NCI-H128 (cell line): Measurements from ENCODE around the gene NUBP1.
"Not testable (repeated sequence)": the region's sequence is repeated elsewhere in the genome, so short reads cannot be mapped to it uniquely, and the experiment has no call there.

Experiments
- DNase-seq: peaks from one replicate; lab custom pipeline; 2025; ENCODE audit not compliant: unreplicated experiment; lab: John Stamatoyannopoulos, UW

The NUBP1 gene

GRCh38 chr16:10743610-10744369 lies at the start of gene NUBP1:
NUBP1 (plus strand) TSS chr16:10743842; CDS start chr16:10743864, 22 bp downstream.
- peak; percentile 65 for DNase-seq

- DNase-seq = no peak
Measured at GRCh38 chr16:10693889-10694288, 49.8 kb upstream of the NUBP1 start.

- DNase-seq = no peak
Measured at GRCh38 chr16:10694306-10694705, 49.3 kb upstream of the NUBP1 start.

- no peak for DNase-seq
Measured at GRCh38 chr16:10694830-10695229, 48.8 kb upstream of the NUBP1 start, which contains the start of gene TEKT5. TEKT5 (minus strand) TSS chr16:10694930; CDS start chr16:10694873, 57 bp downstream.

DNA sequence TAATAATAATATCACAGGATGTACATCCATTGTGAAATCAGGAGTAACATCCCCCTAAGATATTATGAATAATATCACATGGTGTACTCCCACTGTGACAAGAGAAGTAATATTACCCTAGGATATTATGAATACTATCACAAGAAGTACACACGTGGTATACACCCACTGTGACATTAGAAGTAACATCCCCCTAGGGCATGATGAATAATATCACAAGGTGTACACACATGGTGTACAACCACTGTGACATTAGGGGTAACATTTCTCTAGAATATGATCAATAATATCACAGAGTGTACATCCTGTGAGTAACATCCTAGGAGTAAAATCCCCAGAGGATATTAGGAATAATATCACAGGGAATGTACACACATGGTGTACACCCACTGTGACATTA lies 43.9 kb upstream of the NUBP1 start:
- DNase-seq = no peak

DNA sequence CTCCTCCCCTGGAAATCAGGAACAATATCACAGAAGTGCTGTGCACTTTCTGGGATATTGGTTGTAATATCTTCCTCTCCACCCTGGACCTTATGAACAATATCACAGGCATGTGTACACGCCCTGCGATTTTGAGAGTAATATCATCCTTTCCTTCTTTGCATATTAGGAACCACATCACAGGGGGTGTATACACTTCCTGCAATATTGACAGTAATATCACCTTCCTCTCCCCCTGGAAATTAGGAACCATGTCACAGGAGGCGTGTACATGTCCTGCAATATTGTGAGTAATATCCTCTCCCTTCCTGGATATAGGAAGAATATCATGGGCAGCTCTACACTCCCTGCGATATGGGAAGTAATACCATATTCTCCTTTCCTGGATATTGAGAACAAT lies 34.7 kb upstream of the NUBP1 start:
- DNase-seq = no peak

- DNase-seq = no peak
Measured at GRCh38 chr16:10728003-10728887, 15.4 kb upstream of the NUBP1 start.

- DNase-seq = no peak
Measured at GRCh38 chr16:10729104-10730048, 14.3 kb upstream of the NUBP1 start.

GRCh38 chr16:10731790-10732189 lies 11.9 kb upstream of the NUBP1 start:
- DNase-seq = no peak

- no peak for DNase-seq
Measured at GRCh38 chr16:10737068-10737625, 6.5 kb upstream of the NUBP1 start.

GRCh38 chr16:10738231-10739077 lies 5.2 kb upstream of the NUBP1 start:
- DNase-seq = no peak

- DNase-seq = no peak
Measured at GRCh38 chr16:10740000-10740844, 3.4 kb upstream of the NUBP1 start.

DNA sequence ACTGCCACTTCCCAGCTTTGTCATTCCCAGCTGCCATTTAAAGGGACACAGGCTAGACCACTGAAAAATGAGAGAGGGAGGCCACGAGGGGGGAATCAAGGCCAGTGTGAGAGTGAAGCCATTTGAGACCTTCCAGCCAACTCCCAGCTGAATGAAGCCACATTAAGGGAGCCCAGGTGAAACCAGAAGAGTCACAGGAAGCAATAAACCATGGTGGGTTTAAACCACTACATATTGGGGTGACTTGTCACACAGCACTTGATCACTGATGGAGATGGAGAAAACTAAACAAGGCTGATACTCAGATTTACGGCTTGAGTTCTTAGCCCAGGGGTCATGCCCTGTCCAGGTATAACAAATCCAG lies 2.8 kb upstream of the NUBP1 start:
- DNase-seq = no peak

DNA sequence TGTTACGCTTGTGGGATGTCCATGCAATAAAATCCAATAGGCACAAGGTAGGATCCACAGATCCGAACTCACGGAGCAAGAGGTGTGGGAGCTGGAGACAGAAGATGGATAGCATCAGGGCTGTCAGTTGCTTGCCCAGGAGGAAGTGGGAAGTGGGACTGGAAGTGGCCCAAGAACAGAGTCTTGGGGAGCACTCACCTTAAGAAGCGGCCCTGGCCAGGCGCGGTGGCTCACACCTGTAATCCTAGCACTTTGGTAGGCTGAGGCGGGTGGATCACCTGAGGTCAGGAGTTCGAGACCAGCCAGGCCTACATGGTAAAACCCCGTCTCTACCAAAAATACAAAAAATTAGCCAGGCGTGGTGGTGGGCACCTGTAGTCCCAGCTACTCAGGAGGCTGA lies 2.4 kb upstream of the NUBP1 start:
- DNase-seq = not testable (repeated sequence)

- no peak for DNase-seq
Measured at GRCh38 chr16:10741844-10742243, 1.8 kb upstream of the NUBP1 start.

GRCh38 chr16:10743227-10743609 lies 424 bp upstream of the NUBP1 start:
- DNase-seq = no peak

GRCh38 chr16:10744370-10745030 lies 858 bp downstream of the NUBP1 start:
- no peak for DNase-seq

DNA sequence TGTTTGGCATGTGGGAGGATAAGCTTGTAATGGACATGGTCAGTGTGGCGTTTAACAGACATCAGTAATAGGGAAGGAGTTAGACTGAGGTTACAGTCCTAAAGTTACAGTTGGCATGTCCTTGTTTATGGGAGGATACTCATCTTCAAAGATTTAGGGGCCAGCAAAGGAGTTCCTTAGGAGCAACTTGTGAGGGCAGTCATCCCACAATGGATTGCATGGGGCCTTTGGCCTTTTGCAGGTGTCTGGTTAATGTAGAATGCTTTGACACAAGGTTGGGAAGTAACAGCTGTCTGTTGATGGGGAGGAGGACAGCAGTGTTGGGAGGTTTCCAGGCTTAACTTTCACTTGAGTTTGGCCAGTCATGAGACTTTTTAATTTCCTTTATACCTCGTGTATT lies 2.2 kb downstream of the NUBP1 start:
- no peak for DNase-seq
